Effector memory CD4-positive, alpha-beta T cell (primary cell): ENCODE results near the gene HOXD11.

ENCODE experiments used
- DNase-seq, 3 donors: peaks; one replicate each; pipeline ENCODE4 v3.0.0-alpha.2; 2020
- H3K27ac ChIP-seq: 2 replicates; pipeline ENCODE4 v1.7.0; 2013; ENCODE audit warnings: mild to moderate bottlenecking, low read length, moderate library complexity; ENCODE audit not compliant: insufficient read depth, poor library complexity, severe bottlenecking
- H3K27me3 ChIP-seq: replicated peaks from 2 replicates; pipeline ENCODE4 v1.7.0; 2013; ENCODE audit warnings: mild to moderate bottlenecking, low read length; ENCODE audit not compliant: insufficient read depth, control insufficient read depth, poor library complexity, severe bottlenecking
- H3K36me3 ChIP-seq: 2 replicates; pipeline ENCODE4 v1.7.0; 2013; ENCODE audit warnings: mild to moderate bottlenecking, low read length, moderate library complexity; ENCODE audit not compliant: control insufficient read depth, insufficient read depth
- H3K4me1 ChIP-seq: 2 replicates; pipeline ENCODE4 v1.7.0; 2013; ENCODE audit warnings: low read length, mild to moderate bottlenecking; ENCODE audit not compliant: control insufficient read depth, insufficient read depth, poor library complexity, severe bottlenecking
- H3K4me3 ChIP-seq: 2 replicates; pipeline ENCODE4 v1.7.0; 2013; ENCODE audit warnings: low read length, low read depth, mild to moderate bottlenecking; ENCODE audit not compliant: insufficient read depth, poor library complexity, severe bottlenecking
- H3K9me3 ChIP-seq: 2 replicates; pipeline ENCODE4 v1.7.0; 2013; ENCODE audit warnings: mild to moderate bottlenecking, low read length, moderate library complexity; ENCODE audit not compliant: control insufficient read depth

Gene HOXD11

DNA sequence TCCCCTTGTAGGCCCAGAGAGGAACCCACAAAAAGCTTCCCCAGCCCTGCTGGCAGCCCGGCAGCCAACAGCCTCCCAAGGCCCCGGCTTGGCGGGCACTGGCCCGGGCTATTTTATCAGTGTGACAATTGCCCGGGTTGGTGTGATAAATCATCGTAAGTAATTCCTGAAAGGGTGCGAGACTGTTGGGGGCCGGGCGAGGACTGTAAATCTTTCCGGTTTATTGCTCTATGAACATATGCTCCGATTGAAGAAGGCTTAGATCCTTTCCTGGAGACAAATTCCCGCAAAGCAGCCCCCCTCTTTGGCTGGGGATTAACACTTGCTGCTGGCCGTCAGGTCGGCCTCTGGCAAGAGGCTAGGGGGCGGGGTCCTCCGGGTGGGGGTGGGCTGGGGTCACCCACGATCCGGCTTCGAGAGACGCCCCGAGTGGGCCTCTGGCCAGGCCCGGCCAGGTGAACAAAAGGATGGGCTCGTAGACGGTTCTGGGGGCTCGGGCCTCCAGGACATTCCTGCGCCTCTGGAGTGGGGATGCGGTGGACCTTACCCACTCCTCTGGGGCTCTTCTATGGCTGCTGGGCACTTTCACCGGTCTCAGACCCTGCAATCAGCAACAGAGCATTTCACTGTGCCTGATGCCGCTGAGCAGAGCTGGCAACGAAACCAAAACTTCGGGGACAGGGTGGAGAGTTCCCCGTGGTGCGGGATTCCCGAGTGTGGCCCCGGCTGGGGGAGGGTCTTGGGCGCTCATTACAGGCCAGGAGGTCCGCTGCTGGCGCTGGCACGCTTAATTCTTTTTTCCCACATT, 52.0 kb downstream of the HOXD11 start:
- Histone ChIP-seq H3K4me3 (no peak overlapping the region), H3K27ac (no peak overlapping the region), H3K36me3 (no peaks in the 10 kb centered on the region), H3K27me3 (peaks cover 80% of the 10 kb centered on the region), H3K9me3 (no peaks in the 10 kb centered on the region), H3K4me1 (peaks cover 6% of the 10 kb centered on the region)
- no peak for DNase-seq
